DND-41 (cell line): ENCODE data around the gene ANKMY1.

Source experiments
- ATAC-seq: fragments of 200-7000 bp; cut with Tn5 transposase; 3 replicates; pipeline ENCODE4 v1.9.1; 2021; ENCODE audit warnings: low read depth; ENCODE audit not compliant: insufficient read depth
- DNase-seq: peaks from one replicate; pipeline ENCODE4 v3.0.0-alpha.2; 2020
- H2AFZ ChIP-seq: 2 replicates; pipeline ENCODE4 v1.6.0; 2012; ENCODE audit warnings: low read depth, low read length
- H3K27ac ChIP-seq: 2 replicates; pipeline ENCODE4 v1.5.1; 2012; ENCODE audit warnings: low read length, inconsistent platforms
- H3K27me3 ChIP-seq: fragments of 200-600 bp; sonication (generic); 2 replicates; pipeline ENCODE4 v1.6.0; 2012; ENCODE audit warnings: low read length, mild to moderate bottlenecking, inconsistent platforms; ENCODE audit not compliant: insufficient read depth, poor library complexity
- H3K36me3 ChIP-seq: 2 replicates; pipeline ENCODE4 v1.5.1; 2012; ENCODE audit warnings: low read length, inconsistent platforms; ENCODE audit not compliant: insufficient read depth
- H3K4me1 ChIP-seq: 2 replicates; pipeline ENCODE4 v1.5.1; 2012; ENCODE audit warnings: mild to moderate bottlenecking, low read length; ENCODE audit not compliant: insufficient read depth
- H3K4me2 ChIP-seq: 2 replicates; pipeline ENCODE4 v1.6.0; 2012; ENCODE audit warnings: mild to moderate bottlenecking, moderate library complexity, low read length, inconsistent platforms; ENCODE audit not compliant: insufficient read depth
- H3K4me3 ChIP-seq, 2 experiments: fragments of 200-600 bp in 1 of 2; shearing (Covaris generic) in 1 of 2; 2 replicates each; pipeline ENCODE4 v1.5.1; 2012 to 2016; ENCODE audit warnings: inconsistent platforms in 2 of 2, low read length in 2 of 2, mild to moderate bottlenecking in 2 of 2, low read depth in 1 of 2, moderate library complexity in 1 of 2
- H3K79me2 ChIP-seq: 2 replicates; pipeline ENCODE4 v1.6.0; 2012; ENCODE audit warnings: low read length, inconsistent platforms; ENCODE audit not compliant: insufficient read depth
- H3K9ac ChIP-seq: 2 replicates; pipeline ENCODE4 v1.6.0; 2012; ENCODE audit warnings: low read depth, mild to moderate bottlenecking, inconsistent platforms, low read length, moderate library complexity
- H3K9me3 ChIP-seq: 2 replicates; pipeline ENCODE4 v1.5.1; 2012; ENCODE audit warnings: low read length, moderate library complexity, mild to moderate bottlenecking, inconsistent platforms; ENCODE audit not compliant: insufficient read depth, severe bottlenecking
- H4K20me1 ChIP-seq: 2 replicates; pipeline ENCODE4 v1.6.0; 2012; ENCODE audit warnings: low read length; ENCODE audit not compliant: insufficient read depth
- CTCF ChIP-seq: IDR thresholded peaks from 2 replicates; pipeline ENCODE4 v1.5.1; 2012; ENCODE audit warnings: borderline replicate concordance, low read length, moderate library complexity, mild to moderate bottlenecking; ENCODE audit not compliant: poor library complexity, severe bottlenecking; ENCODE audit errors: extremely low read depth
- EZH2 ChIP-seq: IDR thresholded peaks from 3 replicates; pipeline ENCODE4 v1.6.1; 2012; ENCODE audit warnings: borderline replicate concordance, low read depth, mild to moderate bottlenecking, moderate library complexity, low read length, inconsistent platforms; ENCODE audit not compliant: severe bottlenecking

ANKMY1 gene

DNA sequence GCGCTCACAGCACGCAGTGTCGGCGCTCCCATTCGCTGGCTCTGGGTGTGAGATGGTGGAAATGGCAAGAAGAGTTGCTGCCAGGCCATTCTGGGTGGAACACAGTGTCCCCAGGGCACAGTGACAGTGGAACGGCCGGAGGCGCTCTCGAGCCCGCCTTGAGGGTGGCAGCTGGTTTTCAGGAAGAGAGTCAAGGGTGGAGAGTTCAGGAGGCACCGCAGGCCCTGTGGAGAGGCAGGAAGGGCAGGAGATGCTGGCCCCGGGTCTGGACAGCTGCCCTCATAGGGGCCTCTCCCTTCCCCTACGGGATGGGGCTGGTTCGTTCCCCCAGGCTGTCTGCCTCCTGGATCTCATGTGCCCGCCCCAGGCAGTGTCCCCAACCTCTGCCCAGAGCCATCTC, 109.9 kb downstream of the ANKMY1 start:
- ATAC-seq: no peak
- no peak for DNase-seq
- Histone ChIP-seq H3K27ac (no peak overlapping the region), H3K9me3 (no peaks in the 10 kb centered on the region), H3K4me3 (no peak overlapping the region), H2AFZ (no peak overlapping the region), H3K27me3 (no peaks in the 10 kb centered on the region), H3K4me2 (no peak overlapping the region), H4K20me1 (peaks cover 5% of the 10 kb centered on the region; the same call in 1 of the 2 replicates), H3K4me1 (no peaks in the 10 kb centered on the region), H3K79me2 (no peaks in the 10 kb centered on the region), H3K36me3 (no peaks in the 10 kb centered on the region), H3K9ac (no peak overlapping the region)
- TF ChIP-seq EZH2 (no peak), CTCF (no peak)

GRCh38 chr2:240447331-240447730, 110.5 kb downstream of the ANKMY1 start:
- peaks cover 5% of the 10 kb centered on the region; the same call in 1 of the 2 replicates for H4K20me1 ChIP-seq
- H3K36me3 ChIP-seq: no peaks in the 10 kb centered on the region
- H3K4me3 ChIP-seq: no peak overlapping the region
- no peaks in the 10 kb centered on the region for H3K27me3 ChIP-seq
- ATAC-seq (no peak), DNase-seq (no peak)
- no peak overlapping the region for H3K27ac ChIP-seq
- H3K9ac ChIP-seq: no peak overlapping the region
- no peak overlapping the region for H3K4me2 ChIP-seq
- no peak overlapping the region for H2AFZ ChIP-seq
- TF ChIP-seq CTCF (no peak), EZH2 (no peak)
- no peaks in the 10 kb centered on the region for H3K9me3 ChIP-seq
- H3K4me1 ChIP-seq: no peaks in the 10 kb centered on the region
- no peaks in the 10 kb centered on the region for H3K79me2 ChIP-seq

- no peak overlapping the region for H2AFZ ChIP-seq
Observed at GRCh38 chr2:240446664-240447175, 111.1 kb downstream of the ANKMY1 start.

More at GRCh38 chr2:240446664-240447175, 111.1 kb downstream of the ANKMY1 start:
- Histone ChIP-seq H3K27ac (no peak overlapping the region), H3K36me3 (no peaks in the 10 kb centered on the region), H3K4me3 (no peak overlapping the region), H3K9me3 (no peaks in the 10 kb centered on the region), H3K9ac (no peak overlapping the region), H3K79me2 (no peaks in the 10 kb centered on the region), H4K20me1 (peaks cover 5% of the 10 kb centered on the region; the same call in 1 of the 2 replicates), H3K4me2 (no peak overlapping the region), H3K4me1 (no peaks in the 10 kb centered on the region), H3K27me3 (no peaks in the 10 kb centered on the region)
- ATAC-seq (no peak), DNase-seq (no peak)
- no peak for TF ChIP-seq EZH2
- TF ChIP-seq CTCF: no peak
